Keratinocyte (primary cell): Measurements from ENCODE around the gene AGTPBP1.

ENCODE experiments used
- EZH2 ChIP-seq: IDR thresholded peaks from one replicate; pipeline ENCODE4 v1.6.1; 2012; ENCODE audit warnings: inconsistent platforms, mild to moderate bottlenecking, low read length, moderate library complexity
- TF ChIP-seq, protein P1 (sequence below), 3 experiments: IDR thresholded peaks in 1 of 3; conservative IDR thresholded peaks in 1 of 3; optimal IDR thresholded peaks in 1 of 3; 2 replicates in 2 of 3; 3 replicates in 1 of 3; pipeline versions ENCODE3 to v1.5.1; 2011; ENCODE audit warnings: low read length in 3 of 3, mild to moderate bottlenecking in 3 of 3, moderate library complexity in 2 of 3, control low read depth in 1 of 3, inconsistent platforms in 1 of 3; ENCODE audit not compliant: insufficient read depth in 2 of 3; ENCODE audit errors: extremely low read depth in 1 of 3

DNA sequence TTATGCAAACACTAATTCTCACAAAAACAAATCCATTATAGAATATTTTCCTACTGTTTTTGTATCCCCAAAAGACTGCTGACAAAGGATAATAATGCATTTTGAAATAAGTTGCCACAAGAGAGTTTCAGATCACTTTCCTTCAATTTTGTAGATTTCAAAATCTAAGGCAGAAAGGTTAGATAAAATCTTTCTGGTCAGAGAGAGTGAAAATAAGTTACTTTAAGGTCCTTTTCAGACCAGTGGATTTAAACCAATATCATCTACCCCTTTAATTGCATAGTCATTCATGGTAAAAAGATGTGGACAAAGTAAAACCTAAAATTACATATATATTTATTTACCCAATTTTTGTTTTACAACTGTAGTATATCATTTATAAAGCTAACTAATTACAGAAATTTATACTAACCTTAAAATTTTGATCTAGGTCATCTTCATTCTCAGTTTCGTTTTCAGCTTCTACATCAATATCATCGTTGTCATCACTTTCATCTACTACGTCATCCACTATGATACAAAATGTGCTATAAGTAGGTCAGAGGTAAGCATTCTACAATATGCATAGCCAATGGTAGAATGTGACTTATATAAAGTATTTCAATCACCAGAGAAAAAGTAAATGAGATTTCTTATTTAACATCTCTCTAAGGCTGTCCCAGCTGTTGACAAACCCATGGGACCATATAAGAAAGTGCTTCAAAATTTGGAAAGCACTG, 95.7 kb downstream of the AGTPBP1 start:
- TF ChIP-seq, protein P1, sequence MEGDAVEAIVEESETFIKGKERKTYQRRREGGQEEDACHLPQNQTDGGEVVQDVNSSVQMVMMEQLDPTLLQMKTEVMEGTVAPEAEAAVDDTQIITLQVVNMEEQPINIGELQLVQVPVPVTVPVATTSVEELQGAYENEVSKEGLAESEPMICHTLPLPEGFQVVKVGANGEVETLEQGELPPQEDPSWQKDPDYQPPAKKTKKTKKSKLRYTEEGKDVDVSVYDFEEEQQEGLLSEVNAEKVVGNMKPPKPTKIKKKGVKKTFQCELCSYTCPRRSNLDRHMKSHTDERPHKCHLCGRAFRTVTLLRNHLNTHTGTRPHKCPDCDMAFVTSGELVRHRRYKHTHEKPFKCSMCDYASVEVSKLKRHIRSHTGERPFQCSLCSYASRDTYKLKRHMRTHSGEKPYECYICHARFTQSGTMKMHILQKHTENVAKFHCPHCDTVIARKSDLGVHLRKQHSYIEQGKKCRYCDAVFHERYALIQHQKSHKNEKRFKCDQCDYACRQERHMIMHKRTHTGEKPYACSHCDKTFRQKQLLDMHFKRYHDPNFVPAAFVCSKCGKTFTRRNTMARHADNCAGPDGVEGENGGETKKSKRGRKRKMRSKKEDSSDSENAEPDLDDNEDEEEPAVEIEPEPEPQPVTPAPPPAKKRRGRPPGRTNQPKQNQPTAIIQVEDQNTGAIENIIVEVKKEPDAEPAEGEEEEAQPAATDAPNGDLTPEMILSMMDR (optimal IDR thresholded peaks at IDR 0.05 in 1 of 3, IDR thresholded peaks at IDR 0.05 in 1 of 3, conservative IDR thresholded peaks at IDR 0.05 in 1 of 3; ENCODE audit: extremely low read depth in 1 of 3, insufficient read depth in 2 of 3, low read length in 3 of 3), result no peak
- no peak for TF ChIP-seq EZH2
